B cell (primary cell): Measurements from ENCODE around the gene KLK1.

Experiments used
- EZH2 ChIP-seq: IDR thresholded peaks from 2 replicates; pipeline ENCODE4 v1.6.1; 2012; ENCODE audit warnings: borderline replicate concordance, low read depth, mild to moderate bottlenecking, moderate library complexity, low read length; ENCODE audit not compliant: insufficient read depth, poor library complexity, severe bottlenecking
- TF ChIP-seq, protein P1 (sequence below): fragments of 200-600 bp; IDR thresholded peaks from one replicate; pipeline ENCODE4 v1.8.0; 2022; ENCODE audit warnings: antibody characterized with exemption, mild to moderate bottlenecking

DNA sequence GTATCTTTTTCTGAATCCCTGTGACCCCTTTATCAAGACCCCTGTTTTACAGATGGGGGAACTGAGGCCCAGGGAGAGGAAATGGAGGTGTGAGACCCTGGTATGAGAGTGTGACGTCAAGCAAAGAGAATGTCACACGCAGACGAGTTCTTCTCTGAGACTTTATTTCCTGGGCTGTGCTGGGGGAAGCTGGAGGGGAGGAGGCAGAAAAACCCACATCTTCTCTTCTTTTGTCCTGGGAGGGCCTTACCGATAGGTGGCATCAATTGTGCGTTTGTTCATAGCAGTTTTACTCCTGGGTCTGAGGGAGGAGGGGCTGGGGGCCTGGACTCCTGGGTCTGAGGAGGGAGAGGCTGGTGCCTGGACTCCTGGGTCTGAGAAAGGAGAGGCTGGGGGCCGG lies 14.7 kb upstream of the KLK1 start:
- TF ChIP-seq, protein P1, sequence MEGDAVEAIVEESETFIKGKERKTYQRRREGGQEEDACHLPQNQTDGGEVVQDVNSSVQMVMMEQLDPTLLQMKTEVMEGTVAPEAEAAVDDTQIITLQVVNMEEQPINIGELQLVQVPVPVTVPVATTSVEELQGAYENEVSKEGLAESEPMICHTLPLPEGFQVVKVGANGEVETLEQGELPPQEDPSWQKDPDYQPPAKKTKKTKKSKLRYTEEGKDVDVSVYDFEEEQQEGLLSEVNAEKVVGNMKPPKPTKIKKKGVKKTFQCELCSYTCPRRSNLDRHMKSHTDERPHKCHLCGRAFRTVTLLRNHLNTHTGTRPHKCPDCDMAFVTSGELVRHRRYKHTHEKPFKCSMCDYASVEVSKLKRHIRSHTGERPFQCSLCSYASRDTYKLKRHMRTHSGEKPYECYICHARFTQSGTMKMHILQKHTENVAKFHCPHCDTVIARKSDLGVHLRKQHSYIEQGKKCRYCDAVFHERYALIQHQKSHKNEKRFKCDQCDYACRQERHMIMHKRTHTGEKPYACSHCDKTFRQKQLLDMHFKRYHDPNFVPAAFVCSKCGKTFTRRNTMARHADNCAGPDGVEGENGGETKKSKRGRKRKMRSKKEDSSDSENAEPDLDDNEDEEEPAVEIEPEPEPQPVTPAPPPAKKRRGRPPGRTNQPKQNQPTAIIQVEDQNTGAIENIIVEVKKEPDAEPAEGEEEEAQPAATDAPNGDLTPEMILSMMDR, result no peak
- TF ChIP-seq EZH2, result no peak
